Measurements from ENCODE around the gene CERS3.

CERS3 gene

GRCh38 chr15:100495861-100496260 is 32.9 kb downstream of the CERS3 start:
- Histone ChIP-seq H3K4me2 (no peak overlapping the region), H3K36me3 (no peaks in the 10 kb centered on the region), H3K4me1 (no peaks in the 10 kb centered on the region), H3K27me3 (no peaks in the 10 kb centered on the region), H4K20me1 (no peaks in the 10 kb centered on the region), H3K9ac (no peak overlapping the region), H3K27ac (no peak overlapping the region), H3K4me3 (no peak overlapping the region), H3K9me3 (replicated peaks in 1 of 11) (no peaks in the 10 kb centered on the region)
- TF ChIP-seq Cebpa-rat (IDR thresholded peaks at IDR 0.05) = no peak

GRCh38 chr15:100493213-100493612 is 35.5 kb downstream of the CERS3 start:
- Histone ChIP-seq H3K9ac (no peak overlapping the region), H3K27ac (no peak overlapping the region), H4K20me1 (no peaks in the 10 kb centered on the region), H3K4me1 (no peaks in the 10 kb centered on the region), H3K36me3 (no peaks in the 10 kb centered on the region), H3K4me2 (no peak overlapping the region), H3K4me3 (no peak overlapping the region), H3K9me3 (replicated peaks in 1 of 11) (no peaks in the 10 kb centered on the region), H3K27me3 (no peaks in the 10 kb centered on the region)
- no peak for TF ChIP-seq Cebpa-rat (IDR thresholded peaks at IDR 0.05)

GRCh38 chr15:100484443-100484842 is 44.3 kb downstream of the CERS3 start:
- Histone ChIP-seq H3K36me3 (no peaks in the 10 kb centered on the region), H3K27ac (no peak overlapping the region), H3K9me3 (replicated peaks in 1 of 11) (peaks cover 0 to 9% (median 7%) of the 10 kb centered on the region in 11 experiments; a peak in 16 of 22 replicates), H4K20me1 (no peaks in the 10 kb centered on the region), H3K9ac (no peak overlapping the region), H3K4me2 (no peak overlapping the region), H3K4me1 (no peaks in the 10 kb centered on the region), H3K27me3 (no peaks in the 10 kb centered on the region), H3K4me3 (no peak overlapping the region)
- TF ChIP-seq Cebpa-rat (IDR thresholded peaks at IDR 0.05) = no peak

GRCh38 chr15:100483370-100483769 is 45.4 kb downstream of the CERS3 start:
- Histone ChIP-seq H3K27me3 (no peaks in the 10 kb centered on the region), H3K9ac (no peak overlapping the region), H3K36me3 (peaks cover 0 to 1% (median 0%) of the 10 kb centered on the region in 11 experiments; a peak in 1 of 22 replicates), H3K4me1 (no peaks in the 10 kb centered on the region), H3K27ac (no peak overlapping the region), H3K4me3 (no peak overlapping the region), H3K4me2 (no peak overlapping the region), H3K9me3 (replicated peaks in 1 of 11) (peaks cover 11 to 20% (median 18%) of the 10 kb centered on the region in 11 experiments), H4K20me1 (no peaks in the 10 kb centered on the region)
- no peak for TF ChIP-seq Cebpa-rat (IDR thresholded peaks at IDR 0.05)

GRCh38 chr15:100476805-100477204 is 51.9 kb downstream of the CERS3 start:
- H3K9me3 ChIP-seq (replicated peaks in 1 of 11) = peaks cover 37 to 53% (median 46%) of the 10 kb centered on the region in 11 experiments
- no peak overlapping the region for H3K27ac ChIP-seq
- H4K20me1 ChIP-seq = no peaks in the 10 kb centered on the region
- no peak overlapping the region for H3K4me3 ChIP-seq
- TF ChIP-seq Cebpa-rat (IDR thresholded peaks at IDR 0.05) = no peak
- no peaks in the 10 kb centered on the region for H3K27me3 ChIP-seq
- no peak overlapping the region for H3K4me2 ChIP-seq
- H3K36me3 ChIP-seq = peaks cover 0 to 4% (median 0%) of the 10 kb centered on the region in 11 experiments; a peak in 1 of 22 replicates
- no peak overlapping the region for H3K9ac ChIP-seq
- H3K4me1 ChIP-seq = no peaks in the 10 kb centered on the region

GRCh38 chr15:100472736-100473135 is 56.0 kb downstream of the CERS3 start:
- Histone ChIP-seq H3K4me1 (no peaks in the 10 kb centered on the region), H3K36me3 (no peaks in the 10 kb centered on the region), H3K27me3 (no peaks in the 10 kb centered on the region), H4K20me1 (no peaks in the 10 kb centered on the region), H3K4me3 (no peak overlapping the region), H3K9me3 (replicated peaks in 1 of 11) (peaks cover 20 to 27% (median 22%) of the 10 kb centered on the region in 11 experiments), H3K27ac (no peak overlapping the region), H3K9ac (no peak overlapping the region), H3K4me2 (no peak overlapping the region)
- no peak for TF ChIP-seq Cebpa-rat (IDR thresholded peaks at IDR 0.05)

- no peaks in the 10 kb centered on the region for H4K20me1 ChIP-seq
- no peak overlapping the region for H3K27ac ChIP-seq
- no peaks in the 10 kb centered on the region for H3K36me3 ChIP-seq
- no peaks in the 10 kb centered on the region for H3K27me3 ChIP-seq
- no peak for TF ChIP-seq Cebpa-rat (IDR thresholded peaks at IDR 0.05)
- H3K4me3 ChIP-seq = no peak overlapping the region
- H3K9me3 ChIP-seq (replicated peaks in 1 of 11) = peaks cover 12 to 19% (median 14%) of the 10 kb centered on the region in 11 experiments; a peak in 21 of 22 replicates
- H3K4me1 ChIP-seq = no peaks in the 10 kb centered on the region
- H3K4me2 ChIP-seq = no peak overlapping the region
- H3K9ac ChIP-seq = no peak overlapping the region
These were observed 56.8 kb downstream of the CERS3 start for GRCh38 chr15:100471933-100472332.

GRCh38 chr15:100468285-100468684 is 60.5 kb downstream of the CERS3 start:
- Histone ChIP-seq H3K9me3 (replicated peaks in 1 of 11) (peaks cover 1 to 5% (median 4%) of the 10 kb centered on the region in 11 experiments; a peak in 16 of 22 replicates), H3K4me2 (no peak overlapping the region), H3K27ac (no peak overlapping the region), H3K4me1 (peaks cover 13 to 30% (median 14%) of the 10 kb centered on the region in 10 experiments), H4K20me1 (no peaks in the 10 kb centered on the region), H3K27me3 (no peaks in the 10 kb centered on the region), H3K36me3 (no peaks in the 10 kb centered on the region), H3K4me3 (no peak overlapping the region), H3K9ac (no peak overlapping the region)
- no peak for TF ChIP-seq Cebpa-rat (IDR thresholded peaks at IDR 0.05)

GRCh38 chr15:100466073-100466472 is 62.7 kb downstream of the CERS3 start:
- H3K36me3 ChIP-seq = no peaks in the 10 kb centered on the region
- no peak overlapping the region for H3K4me3 ChIP-seq
- H3K27ac ChIP-seq = no peak overlapping the region
- H3K9ac ChIP-seq = no peak overlapping the region
- no peaks in the 10 kb centered on the region for H3K27me3 ChIP-seq
- H3K4me1 ChIP-seq = peaks cover 16 to 30% (median 20%) of the 10 kb centered on the region in 10 experiments
- H3K4me2 ChIP-seq = peak overlapping the region in 4 of 11 experiments; percentile 51 to 79 (median 62); a peak in 4 of 22 replicates
- no peaks in the 10 kb centered on the region for H4K20me1 ChIP-seq
- no peak for TF ChIP-seq Cebpa-rat (IDR thresholded peaks at IDR 0.05)
- no peaks in the 10 kb centered on the region for H3K9me3 ChIP-seq (replicated peaks in 1 of 11)

- peak in 5 of 11 experiments; percentile 18 to 47 (median 40); a peak in 3 of 22 replicates for TF ChIP-seq Cebpa-rat (IDR thresholded peaks at IDR 0.05)
- no peaks in the 10 kb centered on the region for H4K20me1 ChIP-seq
- no peaks in the 10 kb centered on the region for H3K27me3 ChIP-seq
- no peak overlapping the region for H3K9ac ChIP-seq
- peak overlapping the region; percentile 37 to 79 (median 51); a peak in 21 of 22 replicates for H3K4me2 ChIP-seq
- peak overlapping the region in 2 of 11 experiments; percentile 45 to 56; a peak in 5 of 22 replicates for H3K27ac ChIP-seq
- no peak overlapping the region for H3K4me3 ChIP-seq
- H3K9me3 ChIP-seq (replicated peaks in 1 of 11) = no peaks in the 10 kb centered on the region
- H3K36me3 ChIP-seq = no peaks in the 10 kb centered on the region
- H3K4me1 ChIP-seq = peaks cover 19 to 30% (median 25%) of the 10 kb centered on the region in 10 experiments
These were observed 63.9 kb downstream of the CERS3 start for GRCh38 chr15:100464888-100465287.
